ENCODE data around the gene C11orf52.
"Not testable (repeated sequence)": the region's sequence is repeated elsewhere in the genome, so short reads cannot be mapped to it uniquely, and the experiment has no call there.

C11orf52 gene, protein sequence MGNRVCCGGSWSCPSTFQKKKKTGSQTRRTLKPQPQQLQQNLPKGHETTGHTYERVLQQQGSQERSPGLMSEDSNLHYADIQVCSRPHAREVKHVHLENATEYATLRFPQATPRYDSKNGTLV

DNA sequence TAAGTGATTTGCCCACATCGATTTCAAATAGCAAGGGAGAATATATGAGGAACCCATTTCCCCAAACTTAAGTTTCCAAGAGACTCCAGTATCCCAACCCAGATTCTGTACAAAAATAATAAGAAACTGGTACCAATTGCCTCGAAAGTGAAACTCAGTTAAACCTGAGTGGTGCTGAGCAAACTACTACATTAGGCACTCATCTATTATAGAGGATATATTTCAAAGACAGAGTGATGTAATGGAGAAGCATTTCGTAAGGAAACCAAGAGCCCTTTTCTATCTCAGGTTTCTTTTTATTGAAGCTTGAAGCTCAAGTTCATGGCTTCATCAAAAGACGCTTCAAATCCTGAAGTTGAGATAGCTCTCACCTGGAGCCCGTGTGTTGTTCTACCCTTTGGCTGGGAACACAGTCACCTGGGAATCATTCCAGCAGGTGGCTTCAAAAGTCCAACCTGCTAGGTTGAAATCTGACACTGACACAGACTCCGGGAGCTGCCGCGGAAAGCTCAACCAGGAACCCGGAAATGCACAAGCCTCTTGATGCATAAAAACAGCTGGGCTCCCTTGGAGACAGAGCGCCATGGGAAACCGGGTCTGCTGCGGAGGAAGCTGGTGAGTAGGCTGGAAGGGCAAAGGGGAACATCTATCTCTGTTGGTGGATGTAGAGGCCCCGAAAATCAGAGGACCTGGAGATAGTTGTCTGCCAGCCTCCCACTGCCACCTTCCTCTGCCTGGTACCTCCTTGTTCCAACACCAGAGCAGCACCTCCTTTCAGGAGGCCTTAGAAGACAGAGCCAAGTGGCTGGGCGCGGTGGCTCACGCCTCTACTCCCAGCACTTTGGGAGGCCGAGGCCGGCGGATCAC, at the start of gene C11orf52:
TSS of gene C11orf52 (plus strand) at position 524 of the 867 bp plus-strand sequence. CDS start at position 584, 60 bp downstream.
- no peak for DNase-seq

DNA sequence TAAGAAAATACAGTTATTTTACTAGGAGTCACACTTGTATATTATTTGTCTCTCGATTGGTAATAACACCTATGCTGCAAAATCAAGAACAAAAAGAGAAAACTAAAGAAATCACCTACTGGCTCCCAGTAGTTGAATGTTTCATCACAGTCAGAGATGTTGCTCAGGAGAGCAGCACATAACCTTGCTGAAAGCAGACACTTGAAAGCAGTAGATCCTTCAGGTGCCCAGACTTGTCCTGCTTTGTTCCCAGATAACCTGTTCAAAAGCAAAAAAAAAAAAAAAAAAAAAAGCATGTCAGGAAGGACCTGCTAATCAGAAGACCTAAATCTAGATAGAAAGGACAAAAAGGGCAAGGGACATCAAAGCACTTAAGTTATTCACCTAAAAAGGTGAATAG, 48.6 kb upstream of the C11orf52 start:
- DNase-seq, result no peak

DNA sequence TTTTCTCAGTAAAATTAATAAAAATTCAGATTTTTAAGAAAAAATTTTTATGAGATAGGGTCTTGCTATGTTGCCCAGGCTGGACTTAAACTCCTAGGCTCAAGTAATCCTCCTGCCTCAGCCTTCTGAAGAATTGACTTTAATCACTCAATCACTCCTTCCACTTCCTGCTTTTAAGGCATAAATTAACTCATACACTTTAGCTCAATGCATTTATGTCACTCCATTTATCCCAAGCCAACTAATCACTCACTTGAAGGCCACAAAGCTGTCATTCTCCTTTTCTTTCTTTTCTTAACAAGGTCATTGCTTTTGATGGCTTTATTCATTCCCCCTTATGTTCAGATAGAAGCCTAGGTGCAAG, 48.2 kb upstream of the C11orf52 start:
- DNase-seq, result no peak

DNA sequence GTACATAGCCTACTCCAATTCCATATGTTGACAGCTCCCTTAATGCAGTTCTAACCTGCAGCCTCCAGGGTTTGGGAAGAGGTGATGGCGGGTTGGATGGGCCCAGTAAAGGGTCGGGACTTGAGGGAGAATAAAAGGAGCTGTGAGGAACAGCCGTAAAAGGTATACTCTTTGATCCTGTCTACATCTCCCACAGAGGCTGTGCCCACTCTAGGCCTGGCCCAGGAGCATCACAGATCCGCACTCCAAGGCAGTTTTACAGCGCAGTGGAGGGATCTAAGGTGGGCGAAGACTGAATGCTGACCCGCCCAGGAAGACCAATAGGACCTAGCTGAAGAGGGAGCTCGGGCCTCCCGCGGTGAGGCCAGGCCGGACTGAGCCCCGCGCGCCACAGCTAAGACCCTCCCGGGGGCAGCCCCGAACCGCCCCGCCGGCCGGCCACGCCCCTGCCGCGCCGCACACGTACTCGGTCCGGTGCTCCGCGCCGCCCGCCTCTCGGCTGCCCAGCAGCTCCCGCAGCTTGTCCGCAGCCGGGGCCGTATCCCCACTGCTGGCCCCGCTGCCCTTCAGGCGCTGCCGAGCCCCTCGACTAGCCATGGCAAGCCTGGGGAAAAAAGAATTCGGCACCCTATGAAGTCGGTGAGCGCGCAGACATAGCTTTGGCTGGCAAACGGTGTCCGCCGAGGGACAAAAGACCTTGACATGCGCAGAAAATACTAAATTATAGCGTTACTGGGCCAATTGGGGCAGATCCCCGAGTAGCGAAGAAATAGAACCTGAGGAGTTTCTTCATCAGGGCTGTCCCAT, 47.6 kb upstream of the C11orf52 start, which contains the start of gene ALG9:
TSS of gene ALG9 (minus strand) at position 696 of the 807 bp plus-strand sequence. CDS start at position 597, 99 bp downstream.
- DNase-seq, result peak; percentile 86

DNA sequence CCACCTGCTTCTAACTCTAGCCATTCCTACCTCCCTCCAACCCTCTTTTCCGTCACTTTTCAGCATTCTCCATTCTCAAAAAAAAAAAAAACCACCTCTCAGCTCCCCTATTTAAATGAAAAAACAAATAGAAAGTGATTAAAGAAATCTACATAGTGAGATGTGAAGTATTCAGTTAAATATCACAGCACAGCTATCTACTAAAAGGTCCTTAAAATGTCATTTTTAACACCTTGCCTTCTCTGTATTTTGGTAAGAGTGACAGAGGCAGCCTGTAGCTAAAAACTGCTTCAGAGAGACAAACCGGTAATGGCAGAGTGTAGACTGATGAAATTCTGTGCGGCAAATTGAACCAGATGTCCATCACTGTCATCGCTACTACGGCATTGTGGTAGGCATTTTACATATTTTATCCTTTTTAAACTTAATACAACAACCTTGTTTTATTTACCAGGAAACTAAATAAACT, 47.0 kb upstream of the C11orf52 start:
- no peak for DNase-seq

DNA sequence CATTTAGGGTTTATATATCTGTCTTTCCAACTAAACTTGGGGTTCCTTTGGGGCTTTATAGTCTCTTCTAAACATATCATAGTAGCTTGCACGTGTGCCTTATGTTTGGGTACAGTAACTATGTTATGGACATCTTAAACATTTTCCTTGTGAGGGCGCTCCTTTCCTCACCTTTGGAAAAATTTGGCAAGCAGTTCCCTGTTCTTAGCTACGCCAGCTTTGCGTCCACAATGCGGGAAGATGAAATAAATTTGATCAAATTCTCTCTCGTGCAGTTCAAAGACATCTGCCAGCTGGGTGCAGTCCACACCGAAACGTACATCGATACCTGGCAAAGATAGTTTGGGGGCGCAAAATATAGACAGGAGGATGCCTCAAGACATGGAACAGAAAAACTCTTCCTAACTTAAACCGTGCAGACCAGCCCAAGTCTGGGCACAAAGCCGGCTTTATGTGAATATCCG, 40.3 kb upstream of the C11orf52 start:
- no peak for DNase-seq

DNA sequence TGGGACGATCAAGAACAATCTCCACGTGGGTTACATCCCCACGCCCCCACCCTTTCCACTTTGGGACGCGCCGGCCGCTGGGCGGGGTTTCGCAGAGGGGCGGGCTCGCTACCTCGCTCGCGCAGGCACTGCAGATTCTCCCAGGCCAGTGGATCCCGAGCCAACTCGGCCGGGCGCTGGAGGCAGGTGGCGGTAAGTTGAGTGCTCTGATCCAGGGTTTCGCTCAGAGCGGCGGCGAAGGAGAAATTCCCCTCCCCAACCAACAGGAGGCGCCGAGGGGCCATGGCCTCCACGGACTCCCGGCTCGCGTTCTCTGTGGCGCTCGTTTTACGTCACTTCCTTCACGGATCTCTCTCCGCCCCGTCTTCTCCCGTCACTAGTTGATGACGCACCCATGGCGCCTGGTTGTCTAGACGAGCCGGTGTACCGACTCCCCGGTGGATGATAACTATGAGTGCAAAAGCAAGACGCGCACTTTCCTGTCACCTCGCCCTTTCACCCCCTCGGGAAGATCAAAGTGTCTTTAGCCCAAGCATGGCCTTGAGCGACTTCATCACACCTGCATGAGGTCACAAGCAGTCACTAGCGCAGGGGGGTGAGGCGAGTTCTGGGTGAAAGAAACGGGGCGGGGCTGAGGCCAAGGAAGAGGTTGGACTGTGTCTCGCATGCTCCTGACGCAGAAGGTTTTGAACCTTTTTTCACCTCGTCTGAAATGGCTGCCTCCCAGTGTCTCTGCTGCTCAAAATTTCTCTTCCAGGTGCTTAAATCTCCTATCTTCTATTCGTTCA, 39.7 kb upstream of the C11orf52 start, which contains the start of the genes CFAP68 and FDXACB1:
TSS of gene CFAP68 (plus strand) at position 693 of the 788 bp plus-strand sequence. CDS start at position 713, 20 bp downstream.
TSS of gene FDXACB1 (minus strand) at position 317 of the 788 bp plus-strand sequence. CDS start at position 284, 33 bp downstream.
- DNase-seq, result peak; percentile 93

DNA sequence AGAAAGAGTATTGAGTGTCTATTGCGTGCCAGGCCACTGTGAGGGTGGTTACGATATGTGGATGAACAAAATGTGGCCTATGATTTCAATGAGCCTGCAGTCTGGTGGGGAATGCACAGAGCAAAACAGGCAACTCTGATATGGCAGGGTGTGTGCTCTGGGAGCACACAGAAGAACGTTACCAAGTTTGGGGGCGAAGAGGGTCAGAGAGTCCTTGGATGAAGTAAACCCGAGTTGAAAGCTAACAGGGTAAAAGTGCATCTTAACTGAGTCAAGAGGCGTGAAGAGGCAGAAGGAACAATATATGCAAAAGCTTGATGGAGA, 39.1 kb upstream of the C11orf52 start:
- DNase-seq, result no peak

DNA sequence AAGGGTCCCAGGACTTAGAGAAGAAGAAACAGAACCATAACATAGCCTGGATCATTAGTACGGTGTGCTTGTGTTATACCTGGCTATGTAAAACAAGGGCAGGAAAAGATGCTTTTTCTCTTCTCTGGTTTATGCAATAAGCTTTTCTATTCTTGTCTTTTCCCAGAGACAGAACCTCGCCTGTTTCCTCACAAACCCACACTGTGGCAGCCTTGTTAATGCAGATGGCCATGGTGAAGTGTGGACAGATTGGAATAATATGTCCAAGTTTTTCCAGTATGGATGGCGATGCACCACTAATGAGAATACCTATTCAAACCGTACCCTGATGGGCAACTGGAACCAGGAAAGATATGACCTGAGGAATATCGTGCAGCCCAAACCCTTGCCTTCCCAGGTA, 36.5 kb upstream of the C11orf52 start:
- no peak for DNase-seq

DNA sequence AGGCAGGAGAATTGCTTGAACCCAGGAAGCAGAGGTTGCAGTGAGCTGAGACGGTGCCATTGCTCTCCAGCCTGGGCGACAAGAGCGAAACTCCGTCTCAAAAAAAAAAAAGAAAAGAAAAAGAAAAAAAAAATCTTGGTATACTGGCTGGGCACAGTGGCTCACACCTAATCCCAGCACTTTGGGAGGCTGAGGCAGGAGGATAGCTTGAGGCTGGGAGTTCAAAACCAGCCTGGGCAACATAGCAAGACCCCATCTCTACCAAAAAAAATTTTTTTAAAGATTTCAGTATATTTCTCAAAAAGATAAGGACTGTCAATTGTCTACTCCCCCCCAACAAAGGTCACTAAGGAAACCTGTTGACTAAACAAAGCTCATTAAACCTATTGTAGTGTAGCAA, 33.7 kb upstream of the C11orf52 start:
- not testable (repeated sequence) for DNase-seq

DNA sequence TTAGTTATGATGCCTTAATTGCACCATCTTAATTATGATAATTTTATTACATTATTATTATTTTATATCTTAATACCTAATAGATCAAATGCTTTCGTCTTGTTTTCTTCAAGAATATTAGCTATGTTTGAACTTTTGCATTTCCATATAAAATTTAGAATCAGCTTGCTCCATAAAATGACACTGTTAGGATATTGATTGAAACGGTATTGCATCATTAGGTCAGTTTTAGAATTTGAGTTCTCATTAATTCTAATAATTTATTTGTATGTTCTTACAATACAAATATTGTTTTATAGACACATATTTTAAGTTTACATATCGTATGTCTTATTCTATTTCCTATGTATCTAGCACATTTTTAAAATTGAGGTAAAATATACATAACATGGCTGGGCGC, 32.7 kb upstream of the C11orf52 start:
- no peak for DNase-seq

DNA sequence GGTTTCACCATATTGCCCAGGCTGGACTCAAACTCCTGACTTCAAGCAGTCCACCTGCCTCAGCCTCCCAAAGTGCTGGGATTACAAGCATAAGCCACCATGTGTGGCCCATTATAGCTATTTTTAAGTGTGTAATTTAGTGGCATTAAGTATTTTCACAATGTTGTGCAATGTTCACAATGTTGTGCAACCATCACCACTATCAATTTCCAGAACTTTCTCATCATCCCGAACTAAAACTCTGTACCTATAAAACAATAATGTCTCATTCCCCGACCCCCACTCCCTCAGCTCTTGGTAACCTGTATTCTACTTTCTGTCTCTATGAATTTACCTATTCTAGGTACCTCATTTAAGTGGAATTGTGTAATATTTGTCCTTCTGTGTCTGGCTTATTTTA, 31.9 kb upstream of the C11orf52 start:
- no peak for DNase-seq

DNA sequence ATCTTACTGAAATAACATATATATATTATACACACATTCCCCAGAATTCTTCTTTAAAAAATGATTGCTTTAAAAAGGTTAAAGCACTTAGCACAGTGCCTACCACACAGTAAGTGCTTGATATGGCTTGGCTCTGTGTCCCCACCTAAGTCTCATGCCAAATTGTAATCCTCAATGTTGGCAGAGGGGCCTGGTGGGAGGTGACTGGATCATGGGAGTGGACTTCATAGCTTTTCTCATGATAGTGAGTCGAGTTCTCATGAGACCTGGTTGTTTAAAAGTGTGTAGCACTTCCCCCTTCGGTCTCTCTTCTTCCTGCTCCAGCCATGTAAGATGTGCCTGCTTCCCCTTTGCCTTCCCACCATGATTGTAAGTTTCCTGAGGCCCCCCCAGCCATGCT, 13.3 kb upstream of the C11orf52 start:
- no peak for DNase-seq

DNA sequence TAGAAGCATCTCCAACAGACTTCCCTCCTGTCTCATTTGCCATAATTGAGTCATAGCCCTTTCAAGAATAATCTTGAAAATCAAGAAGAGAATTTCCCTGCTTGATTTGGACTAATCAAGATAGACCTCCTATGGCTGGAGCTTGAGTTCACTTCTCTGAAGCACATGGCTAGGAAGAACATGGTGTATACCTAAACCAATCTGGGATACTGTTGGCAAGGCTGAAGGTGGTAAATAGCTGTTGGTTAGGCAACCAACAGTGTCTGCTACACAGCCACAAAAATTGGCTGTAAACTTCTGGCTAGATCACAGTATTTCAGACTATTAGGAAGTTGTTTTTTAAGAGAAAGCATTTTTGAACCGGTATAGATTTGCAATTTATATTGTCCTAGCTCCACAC, 12.0 kb upstream of the C11orf52 start:
- no peak for DNase-seq

DNA sequence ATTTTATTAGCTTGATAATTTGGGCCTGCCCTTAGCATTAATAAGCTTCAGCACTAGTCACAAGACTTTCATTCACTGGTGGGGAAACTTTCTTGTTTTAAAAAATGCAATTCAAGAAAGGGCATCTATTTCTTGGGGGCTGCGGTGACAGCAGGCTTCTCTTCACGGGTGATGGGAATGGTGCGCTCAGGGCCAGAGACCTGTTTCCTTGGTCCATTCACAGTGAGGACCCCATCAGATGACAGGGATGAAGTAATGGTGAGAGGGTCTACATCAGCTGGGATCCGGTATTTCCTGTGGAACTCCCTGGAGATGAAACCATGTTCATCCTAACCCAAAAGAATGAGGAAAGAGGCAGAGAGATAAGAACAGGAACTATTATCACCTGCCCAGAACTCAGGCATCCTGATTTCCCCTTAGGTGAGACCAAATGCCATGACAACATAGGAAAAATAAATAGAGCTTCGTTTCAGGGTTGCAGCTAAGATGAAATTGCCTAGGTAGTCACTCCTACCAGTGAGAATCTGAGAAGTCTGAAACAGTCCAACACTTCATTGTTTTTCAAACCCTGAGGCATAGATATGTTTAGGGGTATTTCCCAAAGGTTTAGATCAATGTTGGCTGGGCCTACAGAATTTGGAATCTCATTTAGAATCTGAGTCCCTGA, 9.9 kb upstream of the C11orf52 start:
- no peak for DNase-seq

DNA sequence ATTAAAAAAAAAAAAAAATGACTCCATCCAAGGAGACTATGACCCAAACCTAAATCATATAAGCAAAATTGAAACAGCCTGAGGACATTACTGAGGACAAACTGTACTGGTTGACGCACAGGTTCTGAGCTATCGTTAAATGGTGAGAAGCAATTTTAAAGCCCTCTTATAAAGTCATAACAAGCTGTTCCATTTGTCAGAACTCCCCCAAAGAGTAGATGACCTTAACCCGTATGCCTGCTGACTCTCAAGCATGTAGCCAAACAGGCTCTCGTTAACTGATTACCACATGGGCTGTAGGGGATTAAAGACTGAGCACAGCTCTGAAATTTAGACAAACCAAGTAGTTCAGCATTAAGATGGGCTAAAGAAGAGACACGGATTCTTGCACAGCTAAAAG, 9.3 kb upstream of the C11orf52 start:
- no peak for DNase-seq

DNA sequence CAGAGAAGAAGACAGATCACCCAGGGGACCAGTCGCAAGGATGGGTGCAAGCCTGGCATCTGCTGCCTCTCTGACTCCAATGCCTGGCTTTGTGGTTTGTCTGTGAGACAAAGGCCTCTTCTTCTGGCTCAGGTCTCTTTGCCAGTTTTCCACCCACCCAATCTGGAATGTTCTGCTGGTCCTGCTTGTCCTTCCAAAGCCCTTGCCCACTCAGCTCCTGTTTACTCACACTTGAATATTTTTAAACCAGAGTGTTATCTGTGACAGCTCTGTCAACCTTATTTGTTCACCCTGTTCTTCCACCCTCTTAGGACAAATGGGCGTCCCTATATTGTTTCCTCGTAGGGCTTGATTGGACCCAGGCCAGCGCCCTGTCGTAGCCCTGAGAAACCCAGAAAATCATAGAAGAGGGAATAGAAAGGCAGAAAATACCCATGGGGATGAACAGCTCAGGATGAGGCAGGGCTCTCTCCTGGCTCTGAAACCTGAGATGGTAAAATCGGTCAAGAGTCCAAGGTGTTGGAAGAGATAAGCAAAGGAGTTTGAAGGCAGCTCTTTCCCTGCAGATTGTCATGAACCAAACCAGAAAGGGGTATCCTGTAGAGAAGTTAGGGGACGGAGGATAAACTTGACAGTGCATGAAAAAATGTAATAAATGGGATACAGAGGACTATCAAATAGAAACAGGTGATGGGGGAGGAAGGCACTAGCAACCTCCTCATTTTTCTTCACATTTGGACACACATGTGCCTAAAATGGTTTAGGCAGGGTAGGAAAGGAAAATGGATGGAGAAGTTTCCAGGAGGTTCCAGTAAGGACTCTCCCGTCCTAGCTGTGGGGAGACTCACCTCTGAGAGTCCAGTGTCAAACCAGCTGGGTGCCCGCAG, 7.8 kb upstream of the C11orf52 start:
- no peak for DNase-seq

DNA sequence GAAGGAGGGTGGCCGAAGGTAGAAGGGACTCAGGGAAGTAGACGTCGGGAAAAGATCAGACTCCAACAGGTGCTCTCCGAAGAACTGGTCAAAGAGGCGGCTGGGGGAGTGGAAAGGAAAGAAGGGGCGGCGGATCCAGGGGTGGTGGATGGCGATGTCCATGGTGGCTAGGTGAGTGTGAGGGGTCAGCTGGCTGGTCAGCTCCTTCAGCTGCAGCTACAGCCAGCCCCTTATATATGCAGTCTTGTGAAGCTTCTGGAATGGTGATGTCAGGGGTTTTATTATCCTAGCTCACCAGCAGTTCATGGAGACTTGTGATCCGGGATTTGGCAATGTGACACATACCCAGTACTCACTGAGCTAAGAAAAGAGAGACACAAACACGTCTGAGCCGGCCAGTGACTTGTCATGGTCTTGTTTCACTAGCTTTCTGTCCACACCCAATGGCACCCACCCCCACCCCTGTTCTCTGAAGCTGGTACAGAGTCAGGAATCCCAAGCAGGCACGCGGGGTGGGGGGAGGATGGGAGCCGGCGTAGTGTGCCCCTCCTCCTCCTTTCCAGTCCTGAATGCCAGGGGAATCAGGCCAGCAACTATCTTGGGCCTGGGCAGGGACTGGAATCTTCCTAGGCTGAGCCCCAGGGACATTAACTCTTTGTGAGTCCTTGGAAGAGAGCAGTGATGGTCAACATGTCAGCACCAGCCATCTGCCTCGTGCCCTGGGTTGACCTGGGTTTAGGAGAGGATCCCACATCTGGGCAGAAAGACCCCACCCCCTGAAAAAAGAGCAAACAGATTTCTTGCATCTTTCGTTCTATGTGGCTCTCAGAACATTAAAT, 6.9 kb upstream of the C11orf52 start, which contains the start of gene CRYAB:
TSS of gene CRYAB (minus strand) at position 208 of the 839 bp plus-strand sequence. CDS start at position 162, 46 bp downstream.
- no peak for DNase-seq

DNA sequence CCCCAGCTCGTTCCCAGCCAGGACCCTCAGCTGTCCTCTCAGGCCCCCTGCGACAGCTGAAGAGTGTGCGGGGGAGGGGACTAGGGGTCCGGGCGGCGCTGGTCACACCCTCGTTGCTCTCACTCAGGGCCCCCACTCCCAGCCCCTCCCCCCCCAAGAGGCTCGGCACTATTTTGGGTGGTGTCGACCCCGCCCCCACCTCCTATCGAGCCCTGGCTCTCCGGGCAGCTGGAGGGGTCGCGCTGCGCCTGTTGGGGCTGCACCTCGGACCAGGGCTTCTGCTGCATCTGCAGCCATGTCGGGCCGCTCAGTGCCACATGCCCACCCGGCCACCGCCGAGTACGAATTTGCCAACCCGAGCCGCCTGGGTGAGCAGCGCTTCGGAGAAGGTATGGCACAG, 6.2 kb upstream of the C11orf52 start, which contains the start of gene HSPB2:
TSS of gene HSPB2 (plus strand) at position 200 of the 400 bp plus-strand sequence. CDS start at position 296, 96 bp downstream.
- DNase-seq, result no peak

All from activated T-cell treated with anti-CD3 and anti-CD28 coated beads for 4 hours (primary cell).